ENCODE measurements around the gene RBM5.

DNA sequence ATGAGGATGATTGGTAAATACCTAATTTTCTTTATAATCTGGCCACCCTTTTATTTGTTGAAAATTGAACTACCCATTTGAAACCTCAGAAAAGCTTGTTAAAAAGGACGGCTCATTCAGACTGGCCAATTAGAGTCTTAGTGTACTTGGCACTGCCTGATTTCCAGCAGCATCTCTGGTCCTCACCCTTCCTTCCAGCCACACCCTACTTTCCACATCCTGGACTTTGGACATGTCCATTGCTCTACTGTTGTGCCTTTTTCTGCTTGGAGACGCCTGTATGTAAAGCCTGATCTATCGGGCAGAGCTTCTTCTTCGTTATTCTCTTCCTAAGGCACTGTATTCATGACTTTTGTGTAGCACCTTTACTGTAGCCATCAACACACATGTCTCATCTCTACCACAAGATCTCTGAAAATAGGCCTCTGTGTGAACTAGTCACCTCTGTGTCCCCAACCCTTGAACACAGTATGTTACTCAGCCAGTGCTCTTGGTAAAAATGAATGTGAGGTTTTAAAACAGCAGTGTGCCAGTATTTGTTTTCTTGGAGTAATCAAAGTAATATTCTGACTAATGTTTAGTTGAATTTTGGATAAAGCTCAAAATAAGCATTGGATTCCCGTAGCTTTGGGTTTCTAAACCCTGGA, 6.8 kb downstream of the RBM5 start:
- TF ChIP-seq, protein P1, sequence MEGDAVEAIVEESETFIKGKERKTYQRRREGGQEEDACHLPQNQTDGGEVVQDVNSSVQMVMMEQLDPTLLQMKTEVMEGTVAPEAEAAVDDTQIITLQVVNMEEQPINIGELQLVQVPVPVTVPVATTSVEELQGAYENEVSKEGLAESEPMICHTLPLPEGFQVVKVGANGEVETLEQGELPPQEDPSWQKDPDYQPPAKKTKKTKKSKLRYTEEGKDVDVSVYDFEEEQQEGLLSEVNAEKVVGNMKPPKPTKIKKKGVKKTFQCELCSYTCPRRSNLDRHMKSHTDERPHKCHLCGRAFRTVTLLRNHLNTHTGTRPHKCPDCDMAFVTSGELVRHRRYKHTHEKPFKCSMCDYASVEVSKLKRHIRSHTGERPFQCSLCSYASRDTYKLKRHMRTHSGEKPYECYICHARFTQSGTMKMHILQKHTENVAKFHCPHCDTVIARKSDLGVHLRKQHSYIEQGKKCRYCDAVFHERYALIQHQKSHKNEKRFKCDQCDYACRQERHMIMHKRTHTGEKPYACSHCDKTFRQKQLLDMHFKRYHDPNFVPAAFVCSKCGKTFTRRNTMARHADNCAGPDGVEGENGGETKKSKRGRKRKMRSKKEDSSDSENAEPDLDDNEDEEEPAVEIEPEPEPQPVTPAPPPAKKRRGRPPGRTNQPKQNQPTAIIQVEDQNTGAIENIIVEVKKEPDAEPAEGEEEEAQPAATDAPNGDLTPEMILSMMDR (conservative IDR thresholded peaks at IDR 0.05; ENCODE audit: low read depth, low read length), result no peak
- no peak for TF ChIP-seq EZH2 (IDR thresholded peaks at IDR 0.05; ENCODE audit: low read length, unreplicated experiment)
- TF ChIP-seq EZH2phosphoT487 (IDR thresholded peaks at IDR 0.05; ENCODE audit: borderline replicate concordance, low read length), result no peak

All from PC-3 (cell line).